ENCODE data around the gene TTLL11.

- TF ChIP-seq TCF12 (IDR thresholded peaks at IDR 0.05; ENCODE audit: low read depth) (no peak), RAD21 (IDR thresholded peaks at IDR 0.05; ENCODE audit: low read depth) (no peak), CEBPB (IDR thresholded peaks at IDR 0.05) (no peak), TEAD4 (IDR thresholded peaks at IDR 0.05) (no peak)
Measured at GRCh38 chr9:122055701-122056100, 37.4 kb downstream of the TTLL11 start.

Measured in Ishikawa (cell line).